Stimulated activated CD4-positive, alpha-beta T cell treated with anti-CD3 and anti-CD28 coated beads, Interleukin-2, amount 100 ng/mL, for 4 hours (primary cell): Measurements from ENCODE around the gene CCDC47.

Source experiments
- DNase-seq: peaks from one replicate; pipeline ENCODE4 v3.0.0-alpha.2; 2020; ENCODE audit warnings: low read depth

The CCDC47 gene

GRCh38 chr17:63698381-63698885 lies 75.0 kb downstream of the CCDC47 start:
- no peak for DNase-seq

- peak; percentile 69 for DNase-seq
These were observed 75.8 kb downstream of the CCDC47 start for GRCh38 chr17:63697341-63698286.

- DNase-seq = no peak
These were observed 76.9 kb downstream of the CCDC47 start for GRCh38 chr17:63696381-63696961.

GRCh38 chr17:63695889-63696288 lies 77.5 kb downstream of the CCDC47 start:
- DNase-seq = no peak
